Endothelial cell of umbilical vein (primary cell): ENCODE results near the gene CXXC5. TPM values are rescaled to one million over a fixed set of nuclear protein-coding genes. Genes with fewer than 3 reads are reported as not detected.

ENCODE experiments used
- BruUV-seq: library from RNA; stranded (reverse); fragments of 400-500 nt; replicated peaks from 2 replicates; lab custom pipeline; 2021; lab: Mats Ljungman, UMichigan
- CTCF ChIA-PET: fragments of 300-600, 350-600 bp; sonication (Branson Sonifier 250); formaldehyde crosslinking; loops from one replicate; lab custom pipeline; 2021; ENCODE audit warnings: antibody characterized with exemption, inconsistent platforms; lab: Charles Lee
- POLR2A ChIA-PET: fragments of 300-600, 350-600 bp; sonication (Branson Sonifier 250); formaldehyde crosslinking; loops from one replicate; lab custom pipeline; 2021; ENCODE audit warnings: antibody characterized with exemption, inconsistent platforms; lab: Charles Lee
- DNase-seq: peaks from one replicate; pipeline ENCODE4 v3.0.0-alpha.2; 2011; ENCODE audit warnings: low read depth, low spot score
- FAIRE-seq: peaks from 2 replicates; lab custom pipeline; 2011; peaks lifted over from hg19 to GRCh38; lab: Jason Lieb, UNC
- H2AFZ ChIP-seq: 2 replicates; pipeline ENCODE4 v1.6.0; 2012; ENCODE audit warnings: low read depth, low read length, control low read depth, inconsistent platforms
- H3K27ac ChIP-seq: 2 replicates; pipeline ENCODE4 v1.5.1; 2011; ENCODE audit warnings: low read depth, mild to moderate bottlenecking, control low read depth, low read length, moderate library complexity; ENCODE audit not compliant: insufficient read depth
- H3K27me3 ChIP-seq, 2 experiments: 2 replicates each; pipeline versions ENCODE4 v1.6.0 to v1.6.1; 2011; ENCODE audit warnings: low read length in 2 of 2, mixed read lengths in 1 of 2; ENCODE audit not compliant: control insufficient read depth in 2 of 2, insufficient read depth in 2 of 2
- H3K36me3 ChIP-seq, 2 experiments: 2 replicates in 1 of 2; 3 replicates in 1 of 2; pipeline ENCODE4 v1.5.1; 2011; ENCODE audit warnings: low read length in 2 of 2, mild to moderate bottlenecking in 1 of 2, moderate library complexity in 1 of 2; ENCODE audit not compliant: control insufficient read depth in 2 of 2, insufficient read depth in 2 of 2; ENCODE audit errors: extremely low read depth in 1 of 2
- H3K4me1 ChIP-seq: 3 replicates; pipeline ENCODE4 v1.5.1; 2011; ENCODE audit warnings: mild to moderate bottlenecking, low read length; ENCODE audit not compliant: control insufficient read depth, insufficient read depth; ENCODE audit errors: extremely low read depth
- H3K4me2 ChIP-seq: 2 replicates; pipeline ENCODE4 v1.6.1; 2011; ENCODE audit warnings: low read length, control low read depth, mixed read lengths; ENCODE audit not compliant: insufficient read depth
- H3K4me3 ChIP-seq, 3 experiments: fragments of 200-600 bp in 1 of 3; sonication (generic), shearing (Covaris generic) in 1 of 3; replicated peaks in 1 of 3; 2 replicates each; pipeline ENCODE4 v1.5.1; 2011 to 2016; ENCODE audit warnings: control low read depth in 3 of 3, low read length in 3 of 3, mild to moderate bottlenecking in 2 of 3, inconsistent platforms in 1 of 3, low read depth in 1 of 3, moderate library complexity in 1 of 3; ENCODE audit not compliant: insufficient read depth in 1 of 3
- H3K79me2 ChIP-seq: 2 replicates; pipeline ENCODE4 v1.6.0; 2012; ENCODE audit warnings: low read length, inconsistent platforms; ENCODE audit not compliant: control insufficient read depth, insufficient read depth
- H3K9ac ChIP-seq: replicated peaks from 2 replicates; pipeline ENCODE3; 2011; ENCODE audit warnings: low read length, control low read depth; ENCODE audit not compliant: insufficient read depth; ENCODE audit errors: extremely low read depth
- H3K9me1 ChIP-seq: replicated peaks from 3 replicates; pipeline ENCODE4 v1.6.0; 2011; ENCODE audit warnings: mild to moderate bottlenecking, low read length; ENCODE audit not compliant: control insufficient read depth, insufficient read depth; ENCODE audit errors: extremely low read depth
- H3K9me3 ChIP-seq: replicated peaks from 2 replicates; pipeline ENCODE4 v1.5.1; 2012; ENCODE audit warnings: low read length, inconsistent platforms; ENCODE audit not compliant: control insufficient read depth, insufficient read depth
- H4K20me1 ChIP-seq: replicated peaks from 2 replicates; pipeline ENCODE3; 2011; ENCODE audit warnings: mild to moderate bottlenecking, low read length; ENCODE audit not compliant: control insufficient read depth, insufficient read depth; ENCODE audit errors: extremely low read depth
- CTCF ChIP-seq, 2 donors: IDR thresholded peaks; 1 replicate in 1 of 2; 2 replicates in 1 of 2; pipeline ENCODE4 v1.5.1; 2011; ENCODE audit warnings: low read length in 2 of 2, mild to moderate bottlenecking in 2 of 2, moderate library complexity in 2 of 2, control low read depth in 1 of 2, inconsistent platforms in 1 of 2, low read depth in 1 of 2; ENCODE audit not compliant: insufficient read depth in 1 of 2; ENCODE audit errors: extremely low read depth in 1 of 2
- EZH2 ChIP-seq: IDR thresholded peaks from 2 replicates; pipeline ENCODE4 v1.6.1; 2012; ENCODE audit warnings: borderline replicate concordance, low read depth, mild to moderate bottlenecking, moderate library complexity, low read length, inconsistent platforms; ENCODE audit not compliant: severe bottlenecking
- FOS ChIP-seq: IDR thresholded peaks from 2 replicates; pipeline ENCODE4 v1.6.1; 2011; ENCODE audit warnings: mild to moderate bottlenecking, low read length, moderate library complexity, borderline replicate concordance; ENCODE audit not compliant: insufficient read depth
- GATA2 ChIP-seq: IDR thresholded peaks from 2 replicates; pipeline ENCODE4 v1.7.0; 2011; ENCODE audit warnings: low read depth, mild to moderate bottlenecking, moderate library complexity, mixed read lengths, low read length; ENCODE audit not compliant: insufficient read length, insufficient read depth
- JUN ChIP-seq: IDR thresholded peaks from 2 replicates; pipeline ENCODE4 v1.6.1; 2011; ENCODE audit warnings: borderline replicate concordance, low read depth; ENCODE audit not compliant: insufficient read length, insufficient read depth
- MAX ChIP-seq: IDR thresholded peaks from 2 replicates; pipeline ENCODE4 v1.6.1; 2011; ENCODE audit not compliant: insufficient read depth, insufficient read length
- MYC ChIP-seq: IDR thresholded peaks from one replicate; pipeline ENCODE4 v1.6.1; 2011; ENCODE audit warnings: mild to moderate bottlenecking, low read depth, low read length
- POLR2A ChIP-seq: IDR thresholded peaks from 2 replicates; pipeline ENCODE4 v1.6.1; 2012; ENCODE audit warnings: low read depth, mild to moderate bottlenecking, control low read depth, low read length
- POLR2AphosphoS5 ChIP-seq: IDR thresholded peaks from 2 replicates; pipeline ENCODE4 v1.6.1; 2012; ENCODE audit warnings: low read depth, mild to moderate bottlenecking, control low read depth, low read length, moderate library complexity; ENCODE audit not compliant: insufficient read depth
- dilution Hi-C: fragments of 300-500 bp; cut with MboI; formaldehyde crosslinking; loops from one replicate; pipeline ENCODE4 v1.15.0; 2019; ENCODE audit warnings: low sequenced_read_pairs; ENCODE audit not compliant: extremely low pct_ligation_motif_present
- intact Hi-C: fragments of 100-400 bp; cut with micrococcal nuclease; formaldehyde crosslinking; loops from one replicate; pipeline ENCODE4 v1.10.0; 2022
- polyA plus RNA-seq, 4 experiments: library from polyadenylated mRNA; depleted of rRNA in 3 of 4; stranded (reverse) in 3 of 4; unstranded in 1 of 4; fragments of >200 nt; gene quantifications; 2 replicates each; pipeline versions ENCODE4 v1.2.1 to v1.2.3, GENCODE V29; 2011 to 2012; ENCODE audit warnings: missing spikeins in 1 of 4
- total RNA-seq: library from RNA; stranded (reverse); gene quantifications from 2 replicates; pipeline ENCODE4 v1.2.3, GENCODE V29; 2021

Gene CXXC5
- total and polyA plus RNA-seq, 2 donors (not counting 3 experiments of a cell fraction or from before 2014, with no cell fraction given), result 2.7 to 5.5 TPM

GRCh38 chr5:139688088-139688702 is 40.0 kb downstream of the CXXC5 start:
- no TSS peak for BruUV-seq
- Histone ChIP-seq H3K4me3 (no peak overlapping the region), H2AFZ (no peak overlapping the region), H3K27me3 (no peaks in the 10 kb centered on the region), H3K27ac (no peak overlapping the region), H3K36me3 (no peaks in the 10 kb centered on the region), H3K79me2 (no peaks in the 10 kb centered on the region), H3K9me3 (no peaks in the 10 kb centered on the region), H3K4me2 (no peak overlapping the region), H4K20me1 (no peaks in the 10 kb centered on the region), H3K9ac (no peak overlapping the region), H3K4me1 (no peaks in the 10 kb centered on the region), H3K9me1 (no peaks in the 10 kb centered on the region)
- no peak for DNase-seq
- dilution Hi-C loops (no loop called here), intact Hi-C loops (no loop called here)
- CTCF ChIA-PET, result interaction anchor here (1.4 to 6.4 kb wide), 4 partner anchors 29 to 87 kb away, joined by 4 to 203 read pairs (median 31); no protein-coding TSS in a partner anchor
- no peak for FAIRE-seq
- TF ChIP-seq MYC (no peak), CTCF (IDR thresholded peaks at IDR 0.05; ENCODE audit: extremely low read depth in 1 of 2, insufficient read depth in 1 of 2, low read depth in 1 of 2, low read length in 2 of 2) (no peak), POLR2AphosphoS5 (no peak), GATA2 (no peak), POLR2A (no peak), EZH2 (no peak), MAX (no peak), FOS (no peak), JUN (no peak)
- POLR2A ChIA-PET, result no interaction called here
